Measurements from ENCODE around the gene NBPF9.
"Not testable (repeated sequence)": the region's sequence is repeated elsewhere in the genome, so short reads cannot be mapped to it uniquely, and the experiment has no call there.

NBPF9 gene

DNA sequence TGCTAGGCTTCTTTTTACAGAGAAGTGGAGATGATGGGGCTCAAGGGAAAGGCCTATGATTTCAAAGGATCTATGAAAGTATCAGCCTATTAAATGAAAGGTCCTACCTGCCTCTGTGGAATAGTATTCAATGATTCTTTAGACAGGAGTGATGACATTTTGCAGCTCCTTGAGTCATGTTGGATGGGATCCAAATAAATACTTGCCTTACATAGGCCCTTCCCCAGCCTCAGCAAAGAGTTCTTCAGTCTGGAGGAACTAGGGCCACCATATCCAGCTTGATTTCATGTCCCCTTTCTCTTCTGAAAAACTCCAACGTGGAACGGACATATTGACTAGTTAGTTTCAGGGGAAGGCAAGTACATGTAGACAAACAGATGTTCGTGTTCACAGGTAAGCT is 87.8 kb downstream of the NBPF9 start:
- not testable (repeated sequence) for DNase-seq (ENCODE audit: low read depth, low spot score)

DNA sequence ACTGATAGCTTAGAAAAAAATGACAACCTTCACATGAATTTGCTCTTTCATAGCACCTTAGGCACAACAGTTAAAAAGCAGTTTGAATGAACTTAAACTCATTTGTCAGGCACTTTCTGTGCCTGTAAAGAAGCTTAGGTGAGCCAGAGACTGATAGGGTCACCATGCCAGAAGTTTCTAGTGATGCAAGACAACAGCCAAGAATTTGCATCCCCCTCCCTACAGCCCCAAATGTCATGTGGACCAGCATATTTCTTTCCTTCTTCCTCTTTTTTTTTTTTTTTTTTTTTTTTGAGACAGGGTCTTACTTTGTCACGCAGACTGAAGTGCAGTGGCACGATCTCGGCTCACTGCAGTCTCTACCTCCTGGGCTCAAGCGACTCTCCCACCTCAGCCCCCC is 89.8 kb downstream of the NBPF9 start:
- DNase-seq (ENCODE audit: low read depth, low spot score) = not testable (repeated sequence)

DNA sequence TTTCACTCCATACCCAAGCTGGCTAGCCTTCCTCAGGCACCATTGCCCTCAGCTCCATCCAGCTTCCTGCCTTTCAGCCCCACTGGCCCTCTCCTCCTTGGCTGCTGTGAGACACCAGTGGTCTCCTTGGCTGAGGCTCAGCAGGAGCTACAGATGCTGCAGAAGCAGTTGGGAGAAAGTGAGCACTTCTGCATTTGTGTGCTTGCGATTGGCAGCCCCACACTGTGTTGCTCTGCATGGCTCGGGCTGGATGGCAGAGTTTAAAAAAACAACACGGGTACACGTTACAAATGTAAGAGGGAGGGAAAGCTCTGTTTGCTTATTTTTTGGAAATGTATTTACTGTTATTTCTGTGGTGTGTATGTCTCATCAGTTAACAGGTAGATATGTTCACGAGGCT is 90.8 kb downstream of the NBPF9 start:
- not testable (repeated sequence) for DNase-seq (ENCODE audit: low read depth, low spot score)

DNA sequence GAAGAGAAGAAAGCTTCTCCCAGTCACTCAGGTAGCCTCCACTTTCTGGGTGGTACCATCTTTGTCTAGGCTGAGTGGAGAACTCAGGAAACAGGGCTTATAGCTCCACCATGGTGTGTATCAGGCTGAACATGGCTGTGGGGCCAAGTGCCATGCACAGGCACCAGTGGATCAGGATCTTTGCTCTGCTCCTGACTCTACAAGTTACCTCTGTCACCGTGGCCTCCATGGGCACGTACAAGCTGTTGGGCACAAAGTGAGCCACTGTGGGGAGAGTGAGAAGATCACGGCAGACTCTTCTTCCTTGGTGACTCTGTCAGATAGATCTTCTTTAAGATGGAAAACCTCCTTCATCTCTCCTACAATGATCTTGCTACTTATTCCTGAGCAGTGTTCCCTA is 93.6 kb downstream of the NBPF9 start:
- not testable (repeated sequence) for DNase-seq (ENCODE audit: low read depth, low spot score)

DNA sequence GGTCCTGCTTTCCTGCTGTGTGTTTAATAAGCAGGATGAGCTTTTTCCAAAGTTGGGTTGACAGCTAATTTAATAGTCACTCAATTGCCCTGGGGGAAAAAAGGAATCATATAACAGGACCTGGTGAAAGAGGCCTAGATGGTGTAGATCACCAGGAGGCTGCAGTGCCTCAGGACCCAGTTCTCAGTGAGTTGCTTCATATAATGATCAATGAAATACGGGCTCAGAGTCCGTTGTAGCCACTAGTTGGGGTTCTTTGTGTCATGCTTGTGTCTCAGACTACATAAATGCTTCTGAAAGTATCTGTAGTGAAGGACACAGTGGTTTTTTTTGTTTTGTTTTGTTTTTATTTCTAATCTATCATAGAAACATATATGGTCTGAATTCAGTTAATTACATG is 94.6 kb downstream of the NBPF9 start:
- DNase-seq (ENCODE audit: low read depth, low spot score) = not testable (repeated sequence)

DNA sequence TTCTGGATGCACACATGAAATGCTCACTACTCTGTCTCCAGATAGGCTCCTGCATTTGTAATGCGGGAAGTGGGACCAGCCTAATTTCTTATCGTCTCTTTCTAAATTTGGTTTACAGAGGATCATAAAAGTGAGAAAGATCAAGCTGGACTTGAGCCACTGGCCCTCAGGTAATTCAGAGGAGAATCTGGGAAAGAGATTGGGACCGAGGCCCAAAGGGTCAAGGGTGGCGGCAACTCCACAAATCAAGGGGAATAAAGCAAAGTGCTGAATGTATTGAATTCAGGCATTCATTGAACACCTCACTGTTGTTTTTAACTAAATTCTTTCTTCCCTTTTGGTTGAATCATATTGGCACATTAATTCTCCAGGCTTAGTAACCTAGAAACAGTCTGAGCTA is 95.0 kb downstream of the NBPF9 start:
- not testable (repeated sequence) for DNase-seq (ENCODE audit: low read depth, low spot score)
